GM21515 (cell line): ENCODE data around the gene NDUFS4.
A peak's percentile ranks its signal among the peaks of the same experiment; 100 is the strongest.
"Not testable (repeated sequence)": the region's sequence is repeated elsewhere in the genome, so short reads cannot be mapped to it uniquely, and the experiment has no call there.

ENCODE experiments used
- ATAC-seq: cut with Tn5 transposase; IDR thresholded peaks from one replicate; pipeline ENCODE4 v1.9.1; 2021; ENCODE audit not compliant: unreplicated experiment

Gene NDUFS4

GRCh38 chr5:53560506-53561191 is at the start of gene NDUFS4:
NDUFS4 (plus strand) TSS chr5:53560639; CDS start chr5:53560663, 24 bp downstream.
- peak; percentile 93 for ATAC-seq

DNA sequence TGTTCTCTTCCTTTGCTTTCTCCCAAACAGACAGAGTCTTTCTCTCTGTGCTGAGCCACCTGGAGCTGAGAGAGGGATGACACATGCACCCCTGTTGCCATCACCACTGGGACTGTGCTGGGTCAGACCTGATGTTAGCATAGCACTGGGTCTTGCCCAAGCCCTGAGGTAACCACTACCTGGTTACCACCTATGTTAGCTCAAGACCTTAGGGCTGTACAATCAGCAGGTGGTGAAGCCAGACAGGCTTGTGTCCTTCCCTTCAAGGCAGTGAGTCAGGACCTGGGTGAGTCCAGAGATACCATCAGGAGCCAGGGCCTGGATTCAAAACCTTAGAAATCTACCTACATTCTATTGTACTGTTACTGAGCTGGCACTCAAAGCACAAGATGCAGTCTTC is 47.9 kb upstream of the NDUFS4 start:
- no peak for ATAC-seq

GRCh38 chr5:53515988-53516387 is 44.5 kb upstream of the NDUFS4 start:
- no peak for ATAC-seq

GRCh38 chr5:53520813-53521212 is 39.6 kb upstream of the NDUFS4 start:
- ATAC-seq = no peak

DNA sequence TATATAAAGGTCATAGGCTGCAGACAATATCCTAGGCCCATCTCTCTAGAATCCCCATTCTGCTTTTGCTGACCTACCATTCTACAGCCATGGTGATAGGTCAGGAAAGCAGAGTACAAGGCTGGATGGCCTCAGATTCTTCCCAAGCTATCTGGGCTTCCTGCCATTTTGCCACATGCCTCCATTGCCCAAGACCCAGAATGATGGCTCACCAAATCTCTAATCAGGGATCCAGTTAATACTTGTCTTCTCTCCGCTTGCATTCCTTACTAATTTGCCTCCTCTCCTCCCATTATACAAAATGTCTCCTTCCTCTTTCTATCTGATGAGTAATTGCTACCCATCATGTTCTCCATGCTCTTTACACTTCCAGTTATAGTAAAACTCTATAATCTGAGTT is 22.7 kb upstream of the NDUFS4 start:
- ATAC-seq = no peak

DNA sequence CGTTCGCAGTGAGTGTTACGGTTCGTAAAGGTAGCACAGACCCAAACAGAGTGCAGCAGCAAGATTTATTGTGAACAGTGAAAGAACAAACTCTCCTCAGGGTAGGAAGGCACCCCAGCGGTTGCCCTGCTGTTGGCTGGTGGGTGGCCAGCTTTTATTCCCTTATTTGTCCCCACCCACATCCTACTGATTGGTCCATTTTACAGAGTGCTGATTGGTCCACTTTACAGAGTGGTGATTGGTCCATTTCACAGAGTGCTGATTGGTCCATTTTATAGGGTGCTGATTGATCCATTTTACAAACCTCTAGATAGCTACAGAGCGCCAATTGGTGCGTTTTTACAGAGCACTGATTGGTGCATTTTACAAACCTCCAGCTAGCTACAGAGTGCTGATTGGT is 19.7 kb upstream of the NDUFS4 start:
- not testable (repeated sequence) for ATAC-seq

GRCh38 chr5:53541859-53542258 is 18.6 kb upstream of the NDUFS4 start:
- no peak for ATAC-seq

DNA sequence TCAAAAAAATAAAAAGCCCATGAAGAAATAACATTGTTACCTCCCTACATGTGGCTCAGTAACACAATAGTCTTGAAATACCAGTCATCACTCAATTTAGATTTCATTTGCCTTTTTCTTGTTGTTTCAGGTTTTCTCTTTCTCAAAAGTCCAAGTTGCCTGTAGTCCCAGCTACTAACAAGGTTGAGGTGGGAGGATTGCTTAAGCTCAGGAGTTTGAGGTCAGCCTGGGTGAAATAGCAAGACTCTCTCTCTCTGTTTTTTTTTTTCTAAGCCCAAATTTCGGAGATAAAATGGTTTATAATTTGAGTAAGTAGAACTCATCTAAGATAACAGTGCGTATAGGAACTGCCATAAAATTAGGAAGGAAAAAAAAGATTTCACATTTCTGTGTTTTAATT is 17.5 kb upstream of the NDUFS4 start:
- no peak for ATAC-seq

DNA sequence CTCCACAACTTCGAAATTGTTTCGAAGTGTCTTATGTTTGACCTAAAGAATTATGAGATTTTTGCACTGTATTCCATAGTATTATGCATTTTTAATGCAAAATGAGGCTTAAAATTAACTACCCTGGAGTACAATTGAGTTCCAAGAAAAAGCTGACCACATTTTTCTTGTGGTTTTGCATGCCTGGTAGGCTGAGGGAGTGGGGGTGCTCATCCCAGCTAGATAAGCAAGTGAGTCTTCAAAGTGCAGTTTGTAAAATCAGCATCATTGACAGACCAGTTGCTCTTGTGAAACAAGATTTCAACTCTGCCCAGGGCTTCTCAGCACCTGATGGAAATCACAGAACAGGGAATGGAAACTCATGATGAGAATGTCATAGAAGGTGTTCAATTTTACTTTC is 17.0 kb upstream of the NDUFS4 start:
- no peak for ATAC-seq

DNA sequence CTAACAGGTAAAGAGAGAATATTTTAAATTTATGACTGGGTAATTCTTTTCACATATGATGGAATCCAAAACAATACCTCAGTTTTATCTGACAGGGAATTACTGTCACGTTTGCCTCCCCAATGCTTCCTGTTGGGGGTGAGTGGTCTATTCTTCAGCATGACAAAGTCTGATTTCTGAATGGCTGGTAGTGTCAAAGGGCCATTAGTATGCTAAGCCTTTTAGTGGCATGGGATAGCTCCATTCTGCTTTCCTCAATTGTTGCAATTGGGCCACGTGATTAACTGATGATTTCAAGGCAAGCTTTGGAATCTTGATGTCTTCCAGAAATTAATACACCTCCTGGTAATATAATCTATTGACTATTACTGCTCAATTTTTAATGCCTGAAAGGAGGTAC is 14.7 kb upstream of the NDUFS4 start:
- no peak for ATAC-seq

DNA sequence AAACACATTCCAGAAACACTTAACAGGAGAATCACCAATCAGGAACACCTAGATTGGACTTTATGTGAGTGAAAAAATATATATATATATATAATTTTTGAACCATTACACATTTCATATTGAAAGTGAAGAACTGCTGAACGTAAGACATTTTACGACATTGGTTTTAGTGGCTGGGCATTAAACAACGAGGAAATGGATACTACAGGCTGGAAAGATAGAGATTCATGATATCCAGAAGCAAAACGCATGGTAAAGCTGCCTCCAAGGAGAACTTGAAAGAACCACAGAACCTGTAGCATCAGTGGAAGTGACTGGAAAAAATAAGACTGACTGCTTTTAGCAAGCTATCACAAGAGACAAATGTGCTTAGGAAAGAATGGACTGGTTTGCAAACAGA is 13.2 kb upstream of the NDUFS4 start:
- no peak for ATAC-seq

- not testable (repeated sequence) for ATAC-seq
These were observed 11.9 kb upstream of the NDUFS4 start for GRCh38 chr5:53548501-53548900.

DNA sequence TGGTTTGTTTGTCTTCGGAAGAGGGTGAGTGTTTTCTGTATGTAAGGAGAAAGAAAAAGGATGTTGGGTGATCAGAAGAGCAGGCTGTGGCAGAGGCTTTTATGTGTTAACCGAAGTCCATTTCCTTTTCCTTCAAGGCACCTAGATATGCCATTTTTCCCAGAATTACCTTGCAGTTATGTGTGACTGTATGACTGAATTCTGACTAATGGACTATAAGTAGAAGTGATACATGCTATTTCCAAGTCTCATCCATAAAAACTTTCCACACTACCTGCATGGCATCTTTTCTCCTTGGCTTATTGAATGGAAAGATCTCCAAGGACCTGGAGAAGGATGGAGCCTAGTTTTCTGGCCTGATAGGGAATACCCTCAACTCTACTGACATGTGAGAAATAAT is 10.6 kb upstream of the NDUFS4 start:
- no peak for ATAC-seq

- ATAC-seq = no peak
These were observed 7.9 kb upstream of the NDUFS4 start for GRCh38 chr5:53552561-53552960.

GRCh38 chr5:53554444-53554843 is 6.0 kb upstream of the NDUFS4 start:
- ATAC-seq = no peak

- no peak for ATAC-seq
These were observed 5.3 kb upstream of the NDUFS4 start for GRCh38 chr5:53555160-53555559.

DNA sequence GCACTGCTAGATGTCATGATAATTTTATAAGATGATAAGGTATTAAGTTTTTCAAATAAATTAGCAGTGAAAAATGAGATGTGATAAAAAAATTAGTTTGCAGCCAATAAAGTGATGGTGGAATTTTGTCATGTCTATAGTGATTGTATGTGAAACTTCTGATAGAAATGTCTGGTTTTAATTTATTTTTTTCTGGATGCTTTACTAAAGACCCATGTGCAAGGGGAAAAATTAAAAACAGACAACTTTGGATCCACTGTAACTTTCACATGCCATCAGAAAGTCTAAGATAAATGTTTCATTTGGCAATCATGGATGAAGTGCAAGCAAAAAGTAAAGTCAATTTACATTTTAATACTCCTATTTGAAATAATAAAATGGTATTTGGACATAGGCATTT is 4.4 kb upstream of the NDUFS4 start:
- ATAC-seq = no peak

- ATAC-seq = no peak
These were observed 3.1 kb upstream of the NDUFS4 start for GRCh38 chr5:53557386-53557785.

GRCh38 chr5:53558966-53559365 is 1.5 kb upstream of the NDUFS4 start:
- no peak for ATAC-seq

DNA sequence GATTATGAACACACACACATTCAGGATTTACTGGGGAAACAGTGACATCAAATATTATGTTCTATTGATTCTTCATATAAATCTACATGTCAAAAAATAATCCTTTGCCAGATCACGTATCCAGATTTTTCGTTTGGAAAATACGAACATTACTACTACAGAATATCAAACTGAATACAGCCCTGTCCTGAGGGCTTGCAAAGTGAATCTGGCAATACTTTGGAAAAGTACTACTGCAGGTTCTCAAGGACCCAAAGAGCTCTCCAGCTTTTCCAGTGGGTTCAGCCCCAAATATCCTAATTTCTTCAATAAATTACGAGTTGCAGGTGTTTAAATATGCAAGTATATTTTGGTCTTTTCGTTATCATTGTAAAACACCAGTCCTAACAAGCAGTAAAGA is 411 bp upstream of the NDUFS4 start:
- peak; percentile 19 for ATAC-seq

DNA sequence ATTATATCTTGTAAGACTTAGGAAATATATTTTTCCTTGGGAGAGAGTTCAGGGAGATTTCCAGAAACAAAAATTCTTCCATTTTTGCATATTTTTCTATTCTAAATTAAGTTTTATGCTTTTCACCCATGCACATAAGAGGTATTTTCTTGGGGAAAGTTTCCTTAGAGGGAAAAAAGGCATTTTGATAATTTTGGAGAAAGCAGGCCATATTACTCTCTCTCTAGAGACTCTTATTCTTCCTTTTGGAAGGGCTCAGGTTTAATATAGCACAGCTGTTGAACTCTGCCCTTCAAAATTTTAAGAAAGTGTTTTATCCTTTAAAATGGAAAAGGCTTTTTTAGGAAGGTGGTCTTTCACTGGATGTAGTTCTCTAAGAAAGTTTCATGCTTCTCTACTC is 8.0 kb downstream of the NDUFS4 start:
- no peak for ATAC-seq

- ATAC-seq = no peak
These were observed 8.4 kb downstream of the NDUFS4 start for GRCh38 chr5:53568871-53569270.

GRCh38 chr5:53569453-53569852 is 9.0 kb downstream of the NDUFS4 start:
- ATAC-seq = no peak
